ENCODE data around the gene MCU. TPM values are rescaled to one million over a fixed set of nuclear protein-coding genes. Genes with fewer than 3 reads are reported as not detected.

Gene MCU
- total and polyA plus RNA-seq, 10 donors = 7.2 to 29.2 (median 19.4) TPM

DNA sequence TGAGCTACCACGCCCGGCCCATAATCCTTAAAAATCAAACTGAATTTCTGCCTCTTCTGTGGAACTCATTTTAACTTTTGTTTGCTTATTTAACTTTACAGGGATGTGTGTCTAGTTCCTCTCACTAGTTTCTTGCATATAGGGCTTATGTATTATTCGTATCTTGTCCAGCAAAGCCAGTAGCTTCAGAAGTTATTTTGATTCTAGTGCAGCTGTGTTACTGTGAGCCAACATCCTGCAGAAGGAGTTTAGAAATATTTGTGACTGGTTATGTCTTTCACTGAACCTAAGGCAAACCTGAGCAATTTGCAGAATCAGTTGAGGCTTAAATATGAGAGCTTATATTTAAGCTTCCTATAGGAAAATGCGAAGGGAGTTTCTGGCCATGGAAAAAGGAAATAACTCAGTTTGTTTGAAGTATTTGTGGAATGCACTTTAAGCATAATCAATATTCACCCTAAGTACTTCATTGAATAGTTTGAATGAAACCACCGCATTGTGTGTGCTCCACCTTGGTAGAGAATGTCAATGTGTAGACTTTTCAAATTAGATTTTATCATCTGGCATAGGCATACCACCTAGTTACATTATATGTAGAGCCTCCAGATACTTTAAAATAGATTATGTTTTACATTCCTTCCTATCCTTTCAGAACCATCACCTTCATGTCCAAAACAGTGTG lies 90.8 kb downstream of the MCU start:
- Histone ChIP-seq H3K9me3 (no peaks in the 10 kb centered on the region), H3K4me1 (peaks cover 5 to 33% (median 22%) of the 10 kb centered on the region in 6 donors), H3K36me3 (peaks cover 0 to 5% (median 0%) of the 10 kb centered on the region in 6 donors), H3K4me3 (no peak overlapping the region), H3K27me3 (replicated peaks in 1 of 7) (no peaks in the 10 kb centered on the region), H3K27ac (no peak overlapping the region)
- TF ChIP-seq CTCF (IDR thresholded peaks at IDR 0.05 in 8 of 11, conservative IDR thresholded peaks at IDR 0.05 in 3 of 11) (no peak), POLR2AphosphoS5 (IDR thresholded peaks at IDR 0.05) (no peak), POLR2A (IDR thresholded peaks at IDR 0.05) (no peak)
- intact Hi-C loops (cut with DNase I; ENCODE audit: low total_unique reads) = no loop called here
- DNase-seq = no peak
- WGBS, 5 donors = 91 to 95% (median 91%) methylated on average over 5 of the region's 5 CpGs

GRCh38 chr10:72783410-72783833 lies 91.5 kb downstream of the MCU start:
- H3K9me3 ChIP-seq = no peaks in the 10 kb centered on the region
- intact Hi-C loops (cut with DNase I; ENCODE audit: low total_unique reads) = no loop called here
- DNase-seq = no peak

GRCh38 chr10:72784551-72785351 lies 92.8 kb downstream of the MCU start:
- Histone ChIP-seq H3K4me1 (peaks cover 5 to 33% (median 22%) of the 10 kb centered on the region in 6 donors), H3K27ac (peak overlapping the region in 7 of 8 donors; percentile 15 to 66 (median 39)), H3K27me3 (replicated peaks in 1 of 7) (no peaks in the 10 kb centered on the region), H3K4me3 (peak overlapping the region in 2 of 8 donors; percentile 9 to 17), H3K9me3 (no peaks in the 10 kb centered on the region), H3K36me3 (peaks cover 0 to 5% (median 0%) of the 10 kb centered on the region in 6 donors)
- peak in 1 of 3 donors; percentile 25 for TF ChIP-seq POLR2AphosphoS5 (IDR thresholded peaks at IDR 0.05)
- TF ChIP-seq CTCF (IDR thresholded peaks at IDR 0.05 in 8 of 11, conservative IDR thresholded peaks at IDR 0.05 in 3 of 11) = no peak
- TF ChIP-seq POLR2A (IDR thresholded peaks at IDR 0.05) = no peak
- WGBS, 5 donors = 62 to 68% (median 62%) methylated on average over 7 of the region's 7 CpGs
- intact Hi-C loops (cut with DNase I; ENCODE audit: low total_unique reads) = no loop called here
- DNase-seq = no peak

More at GRCh38 chr10:72783410-72783833, 91.5 kb downstream of the MCU start:
- Histone ChIP-seq H3K4me1 (peaks cover 5 to 33% (median 22%) of the 10 kb centered on the region in 6 donors), H3K4me3 (no peak overlapping the region), H3K27me3 (replicated peaks in 1 of 7) (no peaks in the 10 kb centered on the region), H3K27ac (no peak overlapping the region), H3K36me3 (peaks cover 0 to 5% (median 0%) of the 10 kb centered on the region in 6 donors)
- TF ChIP-seq POLR2A (IDR thresholded peaks at IDR 0.05) (no peak), POLR2AphosphoS5 (IDR thresholded peaks at IDR 0.05) (no peak), CTCF (IDR thresholded peaks at IDR 0.05 in 8 of 11, conservative IDR thresholded peaks at IDR 0.05 in 3 of 11) (no peak)
- WGBS, 5 donors = 64 to 92% (median 76%) methylated on average over 1 of the region's 1 CpG

DNA sequence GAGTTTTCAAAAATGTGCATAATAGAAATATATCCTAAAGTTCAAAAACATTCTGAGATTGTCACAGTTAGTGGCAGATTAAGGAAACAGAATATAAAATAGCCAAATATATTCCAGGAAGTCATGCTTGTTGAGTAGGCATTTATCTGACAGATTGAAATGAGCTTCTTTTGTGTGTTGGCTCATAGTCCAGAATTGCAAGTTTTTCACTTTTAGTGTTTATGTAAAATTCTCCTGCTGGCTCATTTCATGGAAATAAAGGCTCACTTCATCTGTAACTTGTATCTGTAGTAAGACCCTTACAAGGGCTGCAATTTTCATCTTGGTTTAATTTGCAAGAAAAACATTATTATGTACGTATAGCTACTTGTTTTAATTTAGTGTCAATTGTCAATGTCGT lies 93.5 kb downstream of the MCU start:
- intact Hi-C loops (cut with DNase I; ENCODE audit: low total_unique reads) = no loop called here
- peak overlapping the region in 6 of 8 donors; percentile 15 to 66 (median 38) for H3K27ac ChIP-seq
- peak overlapping the region in 2 of 8 donors; percentile 9 to 17 for H3K4me3 ChIP-seq
- WGBS, 5 donors = 78 to 92% (median 89%) methylated on average over 2 of the region's 2 CpGs
- no peaks in the 10 kb centered on the region for H3K9me3 ChIP-seq
- DNase-seq = no peak
- H3K4me1 ChIP-seq = peaks cover 5 to 33% (median 22%) of the 10 kb centered on the region in 6 donors
- H3K36me3 ChIP-seq = peaks cover 0 to 5% (median 0%) of the 10 kb centered on the region in 6 donors
- no peak for TF ChIP-seq POLR2AphosphoS5 (IDR thresholded peaks at IDR 0.05)
- TF ChIP-seq CTCF (IDR thresholded peaks at IDR 0.05 in 8 of 11, conservative IDR thresholded peaks at IDR 0.05 in 3 of 11) = no peak
- no peak for TF ChIP-seq POLR2A (IDR thresholded peaks at IDR 0.05)
- H3K27me3 ChIP-seq (replicated peaks in 1 of 7) = no peaks in the 10 kb centered on the region

Data from spleen (tissue), 11 donors.